Measurements from ENCODE around the gene BRD4.

DNA sequence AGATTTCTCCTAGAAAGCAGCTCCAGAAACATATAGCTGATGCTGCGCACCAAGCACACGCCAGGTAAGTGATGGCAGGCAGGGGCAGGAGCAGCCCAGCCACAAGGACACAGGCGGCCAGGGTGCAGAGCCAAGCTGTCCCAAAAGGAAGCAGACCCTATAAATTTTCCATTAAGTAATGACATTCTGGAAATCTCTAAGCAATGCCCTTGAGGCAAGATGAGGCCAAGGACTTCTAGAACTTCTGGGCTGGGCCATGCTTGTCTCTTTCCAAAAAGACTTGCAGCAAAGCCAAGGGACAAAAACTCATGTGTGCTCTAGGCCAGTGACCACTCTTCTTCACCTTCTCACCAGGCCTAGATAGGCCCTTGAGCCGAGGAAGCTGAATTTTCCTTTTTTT lies 57.9 kb downstream of the BRD4 start:
- TF ChIP-seq POLR2AphosphoS5 (IDR thresholded peaks at IDR 0.05; ENCODE audit: insufficient read depth, low read depth, low read length) (no peak), EZH2 (IDR thresholded peaks at IDR 0.05; ENCODE audit: borderline replicate concordance, low read depth, low read length, severe bottlenecking) (no peak), POLR2A (IDR thresholded peaks at IDR 0.05; ENCODE audit: low read depth, low read length) (no peak), JUN (IDR thresholded peaks at IDR 0.05; ENCODE audit: borderline replicate concordance, insufficient read depth, insufficient read length, low read depth) (no peak)
- TF ChIP-seq, protein P1, sequence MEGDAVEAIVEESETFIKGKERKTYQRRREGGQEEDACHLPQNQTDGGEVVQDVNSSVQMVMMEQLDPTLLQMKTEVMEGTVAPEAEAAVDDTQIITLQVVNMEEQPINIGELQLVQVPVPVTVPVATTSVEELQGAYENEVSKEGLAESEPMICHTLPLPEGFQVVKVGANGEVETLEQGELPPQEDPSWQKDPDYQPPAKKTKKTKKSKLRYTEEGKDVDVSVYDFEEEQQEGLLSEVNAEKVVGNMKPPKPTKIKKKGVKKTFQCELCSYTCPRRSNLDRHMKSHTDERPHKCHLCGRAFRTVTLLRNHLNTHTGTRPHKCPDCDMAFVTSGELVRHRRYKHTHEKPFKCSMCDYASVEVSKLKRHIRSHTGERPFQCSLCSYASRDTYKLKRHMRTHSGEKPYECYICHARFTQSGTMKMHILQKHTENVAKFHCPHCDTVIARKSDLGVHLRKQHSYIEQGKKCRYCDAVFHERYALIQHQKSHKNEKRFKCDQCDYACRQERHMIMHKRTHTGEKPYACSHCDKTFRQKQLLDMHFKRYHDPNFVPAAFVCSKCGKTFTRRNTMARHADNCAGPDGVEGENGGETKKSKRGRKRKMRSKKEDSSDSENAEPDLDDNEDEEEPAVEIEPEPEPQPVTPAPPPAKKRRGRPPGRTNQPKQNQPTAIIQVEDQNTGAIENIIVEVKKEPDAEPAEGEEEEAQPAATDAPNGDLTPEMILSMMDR (IDR thresholded peaks at IDR 0.05; ENCODE audit: extremely low read depth in 1 of 2, insufficient read depth in 1 of 2, low read depth in 1 of 2, low read length in 2 of 2), result no peak
- TF ChIP-seq, protein P2, sequence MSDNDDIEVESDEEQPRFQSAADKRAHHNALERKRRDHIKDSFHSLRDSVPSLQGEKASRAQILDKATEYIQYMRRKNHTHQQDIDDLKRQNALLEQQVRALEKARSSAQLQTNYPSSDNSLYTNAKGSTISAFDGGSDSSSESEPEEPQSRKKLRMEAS (IDR thresholded peaks at IDR 0.05; ENCODE audit: insufficient read depth, insufficient read length), result no peak
